Peyer's patch (tissue), 4 donors: ENCODE data around the gene FYB2.

Experiments
- CTCF ChIP-seq, 6 experiments: fragments of 450-650 bp in 4 of 6; fragments of 200-600 bp in 2 of 6; sonication (generic) in 1 of 6; IDR thresholded peaks; one replicate each; pipeline ENCODE4 v1.5.1; 2017 to 2019; ENCODE audit warnings: antibody characterized with exemption in 6 of 6, mild to moderate bottlenecking in 3 of 6, moderate library complexity in 1 of 6
- POLR2A ChIP-seq, 2 donors: fragments of 450-650 bp; IDR thresholded peaks; one replicate each; pipeline ENCODE4 v1.5.1; 2017; ENCODE audit warnings: antibody characterized with exemption in 2 of 2, mild to moderate bottlenecking in 2 of 2, moderate library complexity in 2 of 2

GRCh38 chr1:56688522-56689026, 130.6 kb downstream of the FYB2 start:
- no peak for TF ChIP-seq CTCF (IDR thresholded peaks at IDR 0.05)
- no peak for TF ChIP-seq POLR2A (IDR thresholded peaks at IDR 0.05)
